Keratinocyte (primary cell): ENCODE data around the gene TTC28. TPM values are rescaled to one million over a fixed set of nuclear protein-coding genes. Genes with fewer than 3 reads are reported as not detected.

Source experiments
- DNase-seq: peaks from one replicate; pipeline ENCODE4 v3.0.0-alpha.2; 2011; ENCODE audit warnings: low read depth, missing footprints, low spot score
- FAIRE-seq: peaks from 2 replicates; lab custom pipeline; 2011; peaks lifted over from hg19 to GRCh38; lab: Jason Lieb, UNC
- H2AFZ ChIP-seq: 2 replicates; pipeline ENCODE4 v1.6.0; 2012; ENCODE audit warnings: low read length, control low read depth, inconsistent platforms; ENCODE audit not compliant: control insufficient read depth
- H3K27ac ChIP-seq: 2 replicates; pipeline ENCODE4 v1.5.1; 2011; ENCODE audit warnings: low read length; ENCODE audit not compliant: control insufficient read depth, insufficient read depth
- H3K27me3 ChIP-seq: 3 replicates; pipeline ENCODE4 v1.6.0; 2011; ENCODE audit warnings: low read length; ENCODE audit not compliant: control insufficient read depth, insufficient read depth; ENCODE audit errors: extremely low read depth
- H3K36me3 ChIP-seq, 2 experiments: 2 replicates in 1 of 2; 3 replicates in 1 of 2; pipeline ENCODE4 v1.5.1; 2011; ENCODE audit warnings: low read length in 2 of 2, mild to moderate bottlenecking in 1 of 2; ENCODE audit not compliant: control insufficient read depth in 2 of 2, insufficient read depth in 2 of 2; ENCODE audit errors: extremely low read depth in 1 of 2
- H3K4me1 ChIP-seq: 3 replicates; pipeline ENCODE4 v1.5.1; 2011; ENCODE audit warnings: low read length; ENCODE audit not compliant: control insufficient read depth, insufficient read depth; ENCODE audit errors: extremely low read depth
- H3K4me2 ChIP-seq: 3 replicates; pipeline ENCODE4 v1.6.0; 2011; ENCODE audit warnings: low read depth, low read length; ENCODE audit not compliant: control insufficient read depth, insufficient read depth; ENCODE audit errors: extremely low read depth
- H3K4me3 ChIP-seq, 3 experiments: fragments of 200-600 bp in 1 of 3; sonication (generic) in 1 of 3; 2 replicates in 2 of 3; 3 replicates in 1 of 3; pipeline ENCODE4 v1.5.1; 2011 to 2016; ENCODE audit warnings: low read length in 3 of 3, mild to moderate bottlenecking in 3 of 3, control low read depth in 2 of 3, inconsistent platforms in 1 of 3, low read depth in 1 of 3, mixed read lengths in 1 of 3, mixed run types in 1 of 3, moderate library complexity in 1 of 3; ENCODE audit not compliant: control insufficient read depth in 2 of 3, insufficient read depth in 2 of 3; ENCODE audit errors: extremely low read depth in 1 of 3
- H3K79me2 ChIP-seq: 2 replicates; pipeline ENCODE4 v1.6.0; 2012; ENCODE audit warnings: low read length; ENCODE audit not compliant: control insufficient read depth, insufficient read depth
- H3K9ac ChIP-seq: 3 replicates; pipeline ENCODE4 v1.6.0; 2011; ENCODE audit warnings: low read length; ENCODE audit not compliant: control insufficient read depth, insufficient read depth; ENCODE audit errors: extremely low read depth
- H3K9me1 ChIP-seq: 3 replicates; pipeline ENCODE4 v1.6.0; 2011; ENCODE audit warnings: low read length; ENCODE audit not compliant: control insufficient read depth, insufficient read depth; ENCODE audit errors: extremely low read depth
- H3K9me3 ChIP-seq: 2 replicates; pipeline ENCODE4 v1.5.1; 2012; ENCODE audit warnings: low read depth, low read length; ENCODE audit not compliant: control insufficient read depth
- H4K20me1 ChIP-seq: 3 replicates; pipeline ENCODE4 v1.6.0; 2011; ENCODE audit warnings: low read length; ENCODE audit not compliant: control insufficient read depth, insufficient read depth; ENCODE audit errors: extremely low read depth
- EZH2 ChIP-seq: IDR thresholded peaks from one replicate; pipeline ENCODE4 v1.6.1; 2012; ENCODE audit warnings: inconsistent platforms, mild to moderate bottlenecking, low read length, moderate library complexity
- dilution Hi-C: fragments of 300-500 bp; cut with MboI; formaldehyde crosslinking; loops from one replicate; pipeline ENCODE4 v1.7.0; 2020; ENCODE audit warnings: low sequenced_read_pairs; ENCODE audit not compliant: extremely low pct_ligation_motif_present
- polyA plus RNA-seq, 5 experiments: library from polyadenylated mRNA; depleted of rRNA in 3 of 5; stranded (reverse) in 3 of 5; stranded (forward) in 1 of 5; unstranded in 1 of 5; fragments of >200 nt; gene quantifications; 1 replicate in 1 of 5; 2 replicates in 3 of 5; 3 replicates in 1 of 5; pipeline versions ENCODE4 v1.2.1 to v1.2.3, GENCODE V29; 2011 to 2012; ENCODE audit warnings: missing spikeins in 2 of 5, low read depth in 1 of 5, low replicate concordance in 1 of 5
- TF ChIP-seq, protein P1 (sequence below), 3 experiments: IDR thresholded peaks in 1 of 3; conservative IDR thresholded peaks in 1 of 3; optimal IDR thresholded peaks in 1 of 3; 2 replicates in 2 of 3; 3 replicates in 1 of 3; pipeline versions ENCODE3 to v1.5.1; 2011; ENCODE audit warnings: low read length in 3 of 3, mild to moderate bottlenecking in 3 of 3, moderate library complexity in 2 of 3, control low read depth in 1 of 3, inconsistent platforms in 1 of 3; ENCODE audit not compliant: insufficient read depth in 2 of 3; ENCODE audit errors: extremely low read depth in 1 of 3

Gene TTC28
- polyA plus RNA-seq, 1 donor (not counting 4 experiments of a cell fraction or from before 2014, with no cell fraction given): 0.66 TPM

GRCh38 chr22:28051091-28051786 is 628.4 kb downstream of the TTC28 start:
- Histone ChIP-seq H3K9ac (no peak overlapping the region), H3K36me3 (no peaks in the 10 kb centered on the region), H3K27ac (no peak overlapping the region), H4K20me1 (no peaks in the 10 kb centered on the region), H3K4me1 (no peaks in the 10 kb centered on the region), H3K27me3 (no peaks in the 10 kb centered on the region), H3K9me1 (peaks cover 2% of the 10 kb centered on the region), H3K9me3 (no peaks in the 10 kb centered on the region), H2AFZ (no peak overlapping the region), H3K79me2 (no peaks in the 10 kb centered on the region), H3K4me3 (no peak overlapping the region), H3K4me2 (no peak overlapping the region)
- TF ChIP-seq, protein P1, sequence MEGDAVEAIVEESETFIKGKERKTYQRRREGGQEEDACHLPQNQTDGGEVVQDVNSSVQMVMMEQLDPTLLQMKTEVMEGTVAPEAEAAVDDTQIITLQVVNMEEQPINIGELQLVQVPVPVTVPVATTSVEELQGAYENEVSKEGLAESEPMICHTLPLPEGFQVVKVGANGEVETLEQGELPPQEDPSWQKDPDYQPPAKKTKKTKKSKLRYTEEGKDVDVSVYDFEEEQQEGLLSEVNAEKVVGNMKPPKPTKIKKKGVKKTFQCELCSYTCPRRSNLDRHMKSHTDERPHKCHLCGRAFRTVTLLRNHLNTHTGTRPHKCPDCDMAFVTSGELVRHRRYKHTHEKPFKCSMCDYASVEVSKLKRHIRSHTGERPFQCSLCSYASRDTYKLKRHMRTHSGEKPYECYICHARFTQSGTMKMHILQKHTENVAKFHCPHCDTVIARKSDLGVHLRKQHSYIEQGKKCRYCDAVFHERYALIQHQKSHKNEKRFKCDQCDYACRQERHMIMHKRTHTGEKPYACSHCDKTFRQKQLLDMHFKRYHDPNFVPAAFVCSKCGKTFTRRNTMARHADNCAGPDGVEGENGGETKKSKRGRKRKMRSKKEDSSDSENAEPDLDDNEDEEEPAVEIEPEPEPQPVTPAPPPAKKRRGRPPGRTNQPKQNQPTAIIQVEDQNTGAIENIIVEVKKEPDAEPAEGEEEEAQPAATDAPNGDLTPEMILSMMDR (optimal IDR thresholded peaks at IDR 0.05 in 1 of 3, IDR thresholded peaks at IDR 0.05 in 1 of 3, conservative IDR thresholded peaks at IDR 0.05 in 1 of 3; ENCODE audit: extremely low read depth in 1 of 3, insufficient read depth in 2 of 3, low read length in 3 of 3): no peak
- TF ChIP-seq EZH2: no peak
- DNase-seq: no peak
- no peak for FAIRE-seq
- dilution Hi-C loops: no loop called here

- H3K27ac ChIP-seq: no peak overlapping the region
- peaks cover 2% of the 10 kb centered on the region for H3K9me1 ChIP-seq
- dilution Hi-C loops: no loop called here
- H3K4me3 ChIP-seq: no peak overlapping the region
- TF ChIP-seq EZH2: no peak
- TF ChIP-seq, protein P1 (optimal IDR thresholded peaks at IDR 0.05 in 1 of 3, IDR thresholded peaks at IDR 0.05 in 1 of 3, conservative IDR thresholded peaks at IDR 0.05 in 1 of 3; ENCODE audit: extremely low read depth in 1 of 3, insufficient read depth in 2 of 3, low read length in 3 of 3): no peak
- H2AFZ ChIP-seq: no peak overlapping the region
- H3K36me3 ChIP-seq: no peaks in the 10 kb centered on the region
- no peak overlapping the region for H3K4me2 ChIP-seq
- H3K9ac ChIP-seq: no peak overlapping the region
- H3K79me2 ChIP-seq: no peaks in the 10 kb centered on the region
- FAIRE-seq (no peak), DNase-seq (no peak)
- no peaks in the 10 kb centered on the region for H3K4me1 ChIP-seq
- no peaks in the 10 kb centered on the region for H3K27me3 ChIP-seq
- no peaks in the 10 kb centered on the region for H3K9me3 ChIP-seq
- H4K20me1 ChIP-seq: no peaks in the 10 kb centered on the region
Observed at GRCh38 chr22:28048529-28048928, 631.1 kb downstream of the TTC28 start.
